Ascending aorta (tissue), 2 donors: Measurements from ENCODE around the gene CDR2. TPM values are rescaled to one million over a fixed set of nuclear protein-coding genes. Genes with fewer than 3 reads are reported as not detected.

Experiments used
- DNase-seq, 2 donors: peaks; one replicate each; pipeline ENCODE4 v3.0.0-alpha.2; 2019; ENCODE audit warnings: low spot score in 2 of 2
- H3K27ac ChIP-seq, 2 donors: fragments of 200-600 bp; sonication (generic); one replicate each; pipeline ENCODE4 v1.5.1; 2016 to 2017; ENCODE audit warnings: mild to moderate bottlenecking in 1 of 2
- H3K27me3 ChIP-seq: fragments of 200-600 bp; sonication (generic); one replicate; pipeline ENCODE4 v1.5.1; 2017
- H3K36me3 ChIP-seq, 2 donors: fragments of 200-600 bp; sonication (generic); one replicate each; pipeline ENCODE4 v1.5.1; 2016
- H3K4me1 ChIP-seq, 2 donors: fragments of 200-600 bp; sonication (generic); one replicate each; pipeline ENCODE4 v1.5.1; 2016 to 2017; ENCODE audit warnings: mild to moderate bottlenecking in 1 of 2
- H3K4me3 ChIP-seq, 2 donors: fragments of 200-600 bp; sonication (generic); one replicate each; pipeline ENCODE4 v1.5.1; 2016 to 2017; ENCODE audit warnings: mild to moderate bottlenecking in 1 of 2
- H3K9me3 ChIP-seq, 2 donors: fragments of 200-600 bp; sonication (generic); one replicate each; pipeline ENCODE4 v1.5.1; 2016
- CTCF ChIP-seq, 3 experiments: fragments of 200-600 bp in 2 of 3; fragments of 450-650 bp in 1 of 3; sonication (generic) in 2 of 3; IDR thresholded peaks; one replicate each; pipeline ENCODE4 v1.5.1; 2016 to 2019; ENCODE audit warnings: antibody characterized with exemption in 3 of 3, mild to moderate bottlenecking in 1 of 3, moderate library complexity in 1 of 3
- intact Hi-C: fragments of 100-400 bp; cut with DNase I; formaldehyde crosslinking; loops from one replicate; pipeline ENCODE4 v1.15.1; 2023
- total RNA-seq: library from RNA; depleted of rRNA; stranded (reverse); fragments of >200 nt; gene quantifications from one replicate; pipeline ENCODE4 v1.1.0, GENCODE V29; 2016

The CDR2 gene
- total RNA-seq, 1 donor from 2014 or later, result 36.3 TPM

DNA sequence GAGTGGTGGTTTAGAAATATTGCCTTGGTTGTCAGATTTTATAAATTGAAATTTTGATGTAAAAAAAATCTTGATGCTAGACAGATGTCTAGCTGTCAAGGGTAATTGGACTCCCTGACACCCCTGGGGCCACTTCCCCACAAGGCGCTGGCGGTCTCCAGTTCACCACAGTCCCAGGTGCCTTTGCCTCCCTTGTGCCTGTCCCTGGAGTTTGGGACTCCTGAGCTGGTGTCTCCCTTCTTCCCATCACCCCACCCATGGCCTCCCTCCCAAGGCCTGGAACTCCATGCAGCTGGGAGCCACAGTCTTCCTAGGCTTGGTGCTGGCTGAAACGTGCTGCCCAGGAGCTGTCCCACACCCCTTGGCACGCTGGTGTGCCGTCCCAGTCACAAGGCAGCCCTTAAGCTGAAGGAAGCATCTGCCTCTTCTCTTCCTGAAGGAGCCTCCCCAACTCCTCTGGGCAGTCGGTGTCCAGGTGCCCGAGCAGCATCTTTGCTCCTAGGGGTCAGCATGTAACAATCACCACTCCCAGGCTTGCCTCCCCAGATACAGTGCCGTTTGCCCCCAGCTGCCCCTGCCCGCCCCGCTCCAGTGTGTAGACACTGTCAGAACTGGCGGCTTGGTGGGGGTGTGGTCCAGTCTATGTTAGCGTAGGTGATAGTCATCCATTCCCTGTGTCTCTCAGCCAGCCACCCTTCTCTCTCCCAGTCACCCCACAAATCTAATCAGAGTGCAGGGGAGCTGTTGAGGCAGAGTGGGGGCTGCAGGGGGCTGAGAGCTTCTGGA lies 51.1 kb downstream of the CDR2 start:
- Histone ChIP-seq H3K4me1 (peaks cover 0 to 4% of the 10 kb centered on the region in 2 donors), H3K27me3 (no peaks in the 10 kb centered on the region), H3K4me3 (no peak overlapping the region), H3K9me3 (no peaks in the 10 kb centered on the region), H3K36me3 (peaks cover 63 to 88% of the 10 kb centered on the region in 2 donors), H3K27ac (no peak overlapping the region)
- intact Hi-C loops, result loop anchor here (5.0 kb wide), 1 partner anchor 49 kb away; the partner anchor contains the start of gene CDR2
- no peak for TF ChIP-seq CTCF (IDR thresholded peaks at IDR 0.05)
- no peak for DNase-seq

GRCh38 chr16:22322741-22323140 lies 51.7 kb downstream of the CDR2 start:
- no peak for DNase-seq
- Histone ChIP-seq H3K27ac (no peak overlapping the region), H3K9me3 (no peaks in the 10 kb centered on the region), H3K4me1 (peaks cover 0 to 4% of the 10 kb centered on the region in 2 donors), H3K4me3 (no peak overlapping the region), H3K27me3 (no peaks in the 10 kb centered on the region), H3K36me3 (peaks cover 63 to 88% of the 10 kb centered on the region in 2 donors)
- TF ChIP-seq CTCF (IDR thresholded peaks at IDR 0.05), result no peak
- intact Hi-C loops, result loop anchor here (5.0 kb wide), 1 partner anchor 50 kb away; the partner anchor contains the start of gene CDR2

- H3K36me3 ChIP-seq, result peaks cover 63 to 88% of the 10 kb centered on the region in 2 donors
- no peak for TF ChIP-seq CTCF (IDR thresholded peaks at IDR 0.05)
- H3K4me1 ChIP-seq, result peaks cover 0 to 4% of the 10 kb centered on the region in 2 donors
These were observed 52.4 kb downstream of the CDR2 start for GRCh38 chr16:22322021-22322471.

DNA sequence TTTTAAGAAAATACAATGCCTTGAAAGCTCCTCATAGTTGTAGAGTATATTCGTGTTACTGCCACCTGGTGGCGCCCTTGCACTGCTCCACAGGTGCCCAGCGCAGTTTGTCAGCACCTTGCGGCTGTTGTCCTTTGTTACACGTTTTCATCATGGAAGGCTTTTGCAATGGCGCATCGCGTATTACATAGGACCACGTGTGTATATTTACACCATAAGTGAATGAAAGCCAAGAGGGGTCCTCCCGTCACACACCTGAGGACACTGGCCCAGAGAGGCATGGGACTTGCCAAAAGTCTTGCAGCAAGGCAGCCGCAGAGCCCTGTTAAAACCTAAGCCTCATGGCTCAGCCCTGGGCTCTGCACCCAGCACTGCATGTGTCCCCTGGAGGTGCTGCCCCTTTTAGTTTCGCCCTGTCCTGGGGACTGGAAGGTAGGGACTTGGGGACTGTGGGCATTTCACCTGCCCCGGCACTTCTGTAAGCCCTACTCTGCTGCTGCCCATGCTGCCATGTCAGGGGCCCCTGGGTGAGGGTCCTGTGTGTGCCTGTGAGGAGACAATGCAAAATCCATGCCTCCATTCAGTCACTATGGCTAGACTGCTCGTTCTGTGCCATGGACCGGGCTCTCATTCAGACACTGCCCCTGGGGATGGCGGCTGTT lies 52.9 kb downstream of the CDR2 start:
- TF ChIP-seq CTCF (IDR thresholded peaks at IDR 0.05), result peak; percentile 85 to 88 (median 87)
- no peaks in the 10 kb centered on the region for H3K9me3 ChIP-seq
- DNase-seq, result no peak
- peaks cover 0 to 4% of the 10 kb centered on the region in 2 donors for H3K4me1 ChIP-seq
- H3K27ac ChIP-seq, result no peak overlapping the region
- H3K4me3 ChIP-seq, result no peak overlapping the region
- no peaks in the 10 kb centered on the region for H3K27me3 ChIP-seq
- H3K36me3 ChIP-seq, result peaks cover 63 to 88% of the 10 kb centered on the region in 2 donors
- intact Hi-C loops, result loop anchor here (5.0 kb wide), 1 partner anchor 51 kb away; the partner anchor contains the start of gene CDR2

More at GRCh38 chr16:22322021-22322471, 52.4 kb downstream of the CDR2 start:
- Histone ChIP-seq H3K27me3 (no peaks in the 10 kb centered on the region), H3K4me3 (no peak overlapping the region), H3K9me3 (no peaks in the 10 kb centered on the region), H3K27ac (no peak overlapping the region)
- intact Hi-C loops, result loop anchor here (5.0 kb wide), 1 partner anchor 50 kb away; the partner anchor contains the start of gene CDR2
- no peak for DNase-seq

DNA sequence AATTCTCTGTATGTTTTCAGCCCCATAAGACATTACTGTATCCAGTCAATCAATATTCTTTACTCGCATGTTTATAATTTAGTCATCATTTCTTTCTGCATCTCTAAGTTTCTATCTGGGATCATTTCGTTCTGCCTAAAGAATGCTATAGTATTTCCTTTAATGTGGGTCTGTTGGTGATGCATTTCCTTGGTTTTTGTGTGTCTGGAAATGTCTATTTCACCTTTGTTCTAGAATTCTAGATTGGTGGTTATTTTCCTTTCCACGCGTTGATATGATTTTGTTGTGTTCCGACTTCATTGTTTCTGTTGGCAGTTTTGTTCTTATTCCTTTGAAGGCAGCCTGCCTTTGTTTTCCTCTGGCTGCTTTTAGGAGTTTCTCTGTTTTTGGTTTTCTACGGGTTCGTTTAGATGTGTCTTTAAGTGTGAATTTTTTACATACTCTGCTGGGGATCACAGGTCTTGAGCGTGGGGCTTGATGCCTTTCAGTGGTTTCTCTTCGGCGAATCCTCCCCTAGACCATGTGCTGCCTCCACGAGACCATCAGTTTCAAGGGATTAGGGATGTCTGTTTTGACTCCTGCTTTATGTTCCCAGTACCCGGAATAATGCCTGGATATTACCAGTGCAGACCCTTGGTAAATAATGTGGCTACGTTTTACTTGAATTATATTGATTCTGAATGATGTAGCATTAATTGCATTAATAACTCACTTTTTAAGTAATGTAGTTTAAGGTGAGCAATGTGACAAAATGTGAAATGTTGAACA lies 53.7 kb downstream of the CDR2 start:
- H3K27me3 ChIP-seq, result no peaks in the 10 kb centered on the region
- no peak overlapping the region for H3K4me3 ChIP-seq
- H3K36me3 ChIP-seq, result peaks cover 63 to 87% of the 10 kb centered on the region in 2 donors
- H3K9me3 ChIP-seq, result no peaks in the 10 kb centered on the region
- peaks cover 0 to 4% of the 10 kb centered on the region in 2 donors for H3K4me1 ChIP-seq
- TF ChIP-seq CTCF (IDR thresholded peaks at IDR 0.05), result no peak
- intact Hi-C loops, result loop anchor here (5.0 kb wide), 1 partner anchor 52 kb away; the partner anchor contains the start of gene CDR2
- no peak for DNase-seq
- H3K27ac ChIP-seq, result no peak overlapping the region
